ENCODE measurements around the gene GPAT3. TPM values are rescaled to one million over a fixed set of nuclear protein-coding genes. Genes with fewer than 3 reads are reported as not detected.

The GPAT3 gene
- total RNA-seq, 1 experiment from 2014 or later: 15.1 TPM

DNA sequence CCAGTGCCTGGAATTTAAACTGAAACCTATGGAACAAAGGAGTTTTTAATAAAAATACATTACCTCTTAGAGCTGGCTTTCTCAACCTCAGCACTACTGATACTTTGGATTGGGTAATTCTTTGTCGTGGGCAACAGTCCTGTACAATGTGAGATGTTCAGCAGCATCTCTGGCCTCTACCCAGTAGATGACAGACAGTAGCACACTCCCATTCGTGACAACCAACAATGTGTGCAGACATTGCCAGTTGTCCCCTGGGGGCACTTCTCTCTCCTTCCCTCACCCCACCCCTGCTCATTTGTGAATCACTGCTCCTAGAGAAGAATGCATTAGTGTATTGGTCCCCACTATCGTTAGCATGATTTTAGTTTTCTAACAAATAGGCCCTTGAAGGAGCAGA is 16.2 kb downstream of the GPAT3 start:
- intact Hi-C loops (cut with micrococcal nuclease; ENCODE audit: unreplicated experiment): loop anchor here (10.0 kb wide), 1 partner anchor 657 kb away; the partner anchor contains the start of gene SEC31A
- H3K9me3 ChIP-seq (ENCODE audit: control insufficient read depth, insufficient read depth, low read depth, low read length): no peaks in the 10 kb centered on the region
- POLR2A ChIA-PET: interaction anchor here (0.6 kb wide), 1 partner anchor 776 kb away, joined by 4 read pairs; no protein-coding TSS in a partner anchor
- TF ChIP-seq SIN3A (IDR thresholded peaks at IDR 0.05; ENCODE audit: borderline replicate concordance, insufficient read depth, low read depth, low read length) (no peak), TCF7L2 (IDR thresholded peaks at IDR 0.05; ENCODE audit: low read depth, low read length) (no peak), POLR2AphosphoS5 (IDR thresholded peaks at IDR 0.05; ENCODE audit: low read depth, low read length) (no peak)
- TF ChIP-seq, protein P1, sequence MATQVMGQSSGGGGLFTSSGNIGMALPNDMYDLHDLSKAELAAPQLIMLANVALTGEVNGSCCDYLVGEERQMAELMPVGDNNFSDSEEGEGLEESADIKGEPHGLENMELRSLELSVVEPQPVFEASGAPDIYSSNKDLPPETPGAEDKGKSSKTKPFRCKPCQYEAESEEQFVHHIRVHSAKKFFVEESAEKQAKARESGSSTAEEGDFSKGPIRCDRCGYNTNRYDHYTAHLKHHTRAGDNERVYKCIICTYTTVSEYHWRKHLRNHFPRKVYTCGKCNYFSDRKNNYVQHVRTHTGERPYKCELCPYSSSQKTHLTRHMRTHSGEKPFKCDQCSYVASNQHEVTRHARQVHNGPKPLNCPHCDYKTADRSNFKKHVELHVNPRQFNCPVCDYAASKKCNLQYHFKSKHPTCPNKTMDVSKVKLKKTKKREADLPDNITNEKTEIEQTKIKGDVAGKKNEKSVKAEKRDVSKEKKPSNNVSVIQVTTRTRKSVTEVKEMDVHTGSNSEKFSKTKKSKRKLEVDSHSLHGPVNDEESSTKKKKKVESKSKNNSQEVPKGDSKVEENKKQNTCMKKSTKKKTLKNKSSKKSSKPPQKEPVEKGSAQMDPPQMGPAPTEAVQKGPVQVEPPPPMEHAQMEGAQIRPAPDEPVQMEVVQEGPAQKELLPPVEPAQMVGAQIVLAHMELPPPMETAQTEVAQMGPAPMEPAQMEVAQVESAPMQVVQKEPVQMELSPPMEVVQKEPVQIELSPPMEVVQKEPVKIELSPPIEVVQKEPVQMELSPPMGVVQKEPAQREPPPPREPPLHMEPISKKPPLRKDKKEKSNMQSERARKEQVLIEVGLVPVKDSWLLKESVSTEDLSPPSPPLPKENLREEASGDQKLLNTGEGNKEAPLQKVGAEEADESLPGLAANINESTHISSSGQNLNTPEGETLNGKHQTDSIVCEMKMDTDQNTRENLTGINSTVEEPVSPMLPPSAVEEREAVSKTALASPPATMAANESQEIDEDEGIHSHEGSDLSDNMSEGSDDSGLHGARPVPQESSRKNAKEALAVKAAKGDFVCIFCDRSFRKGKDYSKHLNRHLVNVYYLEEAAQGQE (IDR thresholded peaks at IDR 0.05; ENCODE audit: insufficient read depth in 1 of 2, low read depth in 2 of 2, low read length in 1 of 2): no peak
- TF ChIP-seq, protein P2, sequence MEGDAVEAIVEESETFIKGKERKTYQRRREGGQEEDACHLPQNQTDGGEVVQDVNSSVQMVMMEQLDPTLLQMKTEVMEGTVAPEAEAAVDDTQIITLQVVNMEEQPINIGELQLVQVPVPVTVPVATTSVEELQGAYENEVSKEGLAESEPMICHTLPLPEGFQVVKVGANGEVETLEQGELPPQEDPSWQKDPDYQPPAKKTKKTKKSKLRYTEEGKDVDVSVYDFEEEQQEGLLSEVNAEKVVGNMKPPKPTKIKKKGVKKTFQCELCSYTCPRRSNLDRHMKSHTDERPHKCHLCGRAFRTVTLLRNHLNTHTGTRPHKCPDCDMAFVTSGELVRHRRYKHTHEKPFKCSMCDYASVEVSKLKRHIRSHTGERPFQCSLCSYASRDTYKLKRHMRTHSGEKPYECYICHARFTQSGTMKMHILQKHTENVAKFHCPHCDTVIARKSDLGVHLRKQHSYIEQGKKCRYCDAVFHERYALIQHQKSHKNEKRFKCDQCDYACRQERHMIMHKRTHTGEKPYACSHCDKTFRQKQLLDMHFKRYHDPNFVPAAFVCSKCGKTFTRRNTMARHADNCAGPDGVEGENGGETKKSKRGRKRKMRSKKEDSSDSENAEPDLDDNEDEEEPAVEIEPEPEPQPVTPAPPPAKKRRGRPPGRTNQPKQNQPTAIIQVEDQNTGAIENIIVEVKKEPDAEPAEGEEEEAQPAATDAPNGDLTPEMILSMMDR (IDR thresholded peaks at IDR 0.05): no peak
- 0 out of 2 replicates have a peak overlapping the region, but pooled peaks have one; percentile 34 for H3K27ac ChIP-seq (ENCODE audit: low read length)
- CTCF ChIA-PET: no interaction called here
- in situ Hi-C loops (cut with HindIII; ENCODE audit: low pct_unique_long_range_greater_than_20kb, low sequenced_read_pairs): no loop called here
- H3K4me1 ChIP-seq (ENCODE audit: control insufficient read depth, insufficient read depth, low read length): peaks cover 32% of the 10 kb centered on the region
- DNase-seq (ENCODE audit: low read depth, low spot score) (no peak), ATAC-seq (peak; percentile 27; the same call in 1 of the 2 replicates)
- BruUV-seq (replicated peaks): no TSS peak
- H3K4me3 ChIP-seq (ENCODE audit: low read depth in 2 of 2, low read length in 2 of 2): no peak overlapping the region
- H3K27me3 ChIP-seq (ENCODE audit: control insufficient read depth, insufficient read depth, low read length): no peaks in the 10 kb centered on the region
- no peaks in the 10 kb centered on the region; the same call in 1 of the 2 replicates for H3K36me3 ChIP-seq (ENCODE audit: control insufficient read depth, insufficient read depth, low read length)

DNA sequence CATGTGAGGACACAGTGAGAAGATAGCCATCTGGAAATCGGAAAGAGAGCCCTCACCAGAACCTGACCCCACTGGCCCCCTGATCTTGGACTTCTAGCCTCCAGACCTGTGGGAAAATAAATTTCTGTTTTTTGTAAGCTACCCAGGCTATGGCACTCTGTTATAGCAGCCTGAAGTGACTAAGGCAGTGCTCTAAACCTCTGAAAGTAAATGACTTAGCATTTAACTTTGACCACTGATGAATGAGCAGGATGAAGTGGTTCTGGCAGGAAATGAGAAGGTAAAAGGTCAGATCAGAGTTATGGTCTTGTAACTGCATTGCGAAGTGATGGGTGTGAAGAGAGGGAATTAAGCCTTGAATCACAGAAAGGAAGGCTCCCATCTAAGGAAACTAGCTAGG is 17.0 kb downstream of the GPAT3 start:
- DNase-seq (ENCODE audit: low read depth, low spot score) (no peak), ATAC-seq (no peak)
- Histone ChIP-seq H3K36me3 (ENCODE audit: control insufficient read depth, insufficient read depth, low read length) (no peaks in the 10 kb centered on the region; the same call in 1 of the 2 replicates), H3K27ac (ENCODE audit: low read length) (peak overlapping the region; percentile 34; the same call in 1 of the 2 replicates), H3K4me1 (ENCODE audit: control insufficient read depth, insufficient read depth, low read length) (peaks cover 29% of the 10 kb centered on the region), H3K9me3 (ENCODE audit: control insufficient read depth, insufficient read depth, low read depth, low read length) (no peaks in the 10 kb centered on the region), H3K27me3 (ENCODE audit: control insufficient read depth, insufficient read depth, low read length) (no peaks in the 10 kb centered on the region), H3K4me3 (ENCODE audit: low read depth in 2 of 2, low read length in 2 of 2) (no peak overlapping the region)
- in situ Hi-C loops (cut with HindIII; ENCODE audit: low pct_unique_long_range_greater_than_20kb, low sequenced_read_pairs) (no loop called here), intact Hi-C loops (cut with micrococcal nuclease; ENCODE audit: unreplicated experiment) (loop anchor here (10.0 kb wide), 1 partner anchor 658 kb away; the partner anchor contains the start of gene SEC31A)
- no peak for TF ChIP-seq SIN3A (IDR thresholded peaks at IDR 0.05; ENCODE audit: borderline replicate concordance, insufficient read depth, low read depth, low read length)
- TF ChIP-seq, protein P2 (IDR thresholded peaks at IDR 0.05): no peak
- TF ChIP-seq, protein P1 (IDR thresholded peaks at IDR 0.05; ENCODE audit: insufficient read depth in 1 of 2, low read depth in 2 of 2, low read length in 1 of 2): no peak
- no peak for TF ChIP-seq POLR2AphosphoS5 (IDR thresholded peaks at IDR 0.05; ENCODE audit: low read depth, low read length)
- no peak for TF ChIP-seq TCF7L2 (IDR thresholded peaks at IDR 0.05; ENCODE audit: low read depth, low read length)
- ChIA-PET POLR2A (no interaction called here), CTCF (interaction anchor here (0.6 kb wide), 1 partner anchor 466 kb away, joined by 5 read pairs; no protein-coding TSS in a partner anchor)
- BruUV-seq (replicated peaks): no TSS peak

Measured in Panc1 (cell line).